Stimulated activated CD4-positive, alpha-beta T cell treated with anti-CD3 and anti-CD28 coated beads, Interleukin-1b, Interleukin-23, amount 100 ng/mL, for 48 hours (primary cell): ENCODE results near the gene OR2AP1.
"Not testable (repeated sequence)": the region's sequence is repeated elsewhere in the genome, so short reads cannot be mapped to it uniquely, and the experiment has no call there.

Source experiments
- DNase-seq: peaks from one replicate; pipeline ENCODE4 v3.0.0-alpha.2; 2020

The OR2AP1 gene

GRCh38 chr12:55572168-55572567 is at the start of gene OR2AP1:
TSS of gene OR2AP1 (plus strand) at chr12:55572468. CDS start at chr12:55574415, 1,947 bp downstream.
- no peak for DNase-seq

- DNase-seq, result not testable (repeated sequence)
Measured at GRCh38 chr12:55548235-55548634, 24.0 kb upstream of the OR2AP1 start.

- no peak for DNase-seq
Measured at GRCh38 chr12:55548756-55549155, 23.5 kb upstream of the OR2AP1 start.

GRCh38 chr12:55549302-55549701 is 23.0 kb upstream of the OR2AP1 start, which contains the start of gene OR6C4:
TSS of gene OR6C4 (plus strand) at chr12:55549602. CDS start at chr12:55551227, 1,625 bp downstream.
- no peak for DNase-seq

- DNase-seq, result no peak
Measured at GRCh38 chr12:55554296-55554695, 18.0 kb upstream of the OR2AP1 start.

GRCh38 chr12:55570060-55570459 is 2.2 kb upstream of the OR2AP1 start:
- DNase-seq, result not testable (repeated sequence)

GRCh38 chr12:55570689-55571088 is 1.6 kb upstream of the OR2AP1 start:
- not testable (repeated sequence) for DNase-seq

GRCh38 chr12:55582066-55582465 is 9.8 kb downstream of the OR2AP1 start:
- no peak for DNase-seq

- DNase-seq, result no peak
Measured at GRCh38 chr12:55585817-55586216, 13.5 kb downstream of the OR2AP1 start.

GRCh38 chr12:55590152-55590551 is 17.9 kb downstream of the OR2AP1 start:
- not testable (repeated sequence) for DNase-seq

- DNase-seq, result no peak
Measured at GRCh38 chr12:55607821-55608594, 35.7 kb downstream of the OR2AP1 start.

GRCh38 chr12:55610598-55610997 is 38.3 kb downstream of the OR2AP1 start:
- DNase-seq, result no peak

GRCh38 chr12:55612646-55613045 is 40.4 kb downstream of the OR2AP1 start:
- DNase-seq, result no peak

- DNase-seq, result no peak
Measured at GRCh38 chr12:55614764-55615163, 42.5 kb downstream of the OR2AP1 start.

- peak; percentile 11 for DNase-seq
Measured at GRCh38 chr12:55619354-55620138, 47.3 kb downstream of the OR2AP1 start.

GRCh38 chr12:55624056-55624455 is 51.8 kb downstream of the OR2AP1 start:
- DNase-seq, result no peak
